K562 (cell line): ENCODE measurements around the gene COA7. TPM values are rescaled to one million over a fixed set of nuclear protein-coding genes. Genes with fewer than 3 reads are reported as not detected.

Source experiments
- ATAC-seq: fragments of 200-7000 bp; cut with Tn5 transposase; 3 replicates; pipeline ENCODE4 v1.9.1; 2020; ENCODE audit warnings: moderate library complexity
- BruUV-seq: library from RNA; stranded (reverse); fragments of 400-500 nt; replicated peaks from 2 replicates; lab custom pipeline; 2021; lab: Mats Ljungman, UMichigan
- CTCF ChIA-PET: fragments of 300-600 bp; formaldehyde crosslinking; extraction: SDS; loops from one replicate; lab custom pipeline; 2021; ENCODE audit warnings: low intra/inter-chr PET ratio; lab: Yijun Ruan, JAX
- POLR2A ChIA-PET: fragments of 300-600, 350-650 bp; sonication (Branson Sonifier 250); formaldehyde crosslinking; extraction: SDS; loops from one replicate; lab custom pipeline; 2021; ENCODE audit warnings: antibody characterized with exemption, inconsistent platforms; lab: Yijun Ruan, JAX
- DNase-seq, 4 experiments: peaks; one replicate each; pipeline versions ENCODE4 v3.0.0 to v3.0.0-alpha.2; 2011 to 2018; ENCODE audit warnings: low spot score in 3 of 4, mixed read lengths in 3 of 4; ENCODE audit errors: extremely low read depth in 1 of 4
- FAIRE-seq: peaks from 2 replicates; lab custom pipeline; 2011; peaks lifted over from hg19 to GRCh38; lab: Jason Lieb, UNC
- H2AFZ ChIP-seq: 2 replicates; pipeline ENCODE4 v1.6.0; 2011; ENCODE audit warnings: low read depth, low read length, control low read depth, inconsistent platforms
- H3K27ac ChIP-seq: fragments of 200-600 bp; 3 replicates; pipeline ENCODE4 v1.8.0; 2011; ENCODE audit warnings: low read depth, mild to moderate bottlenecking, control low read depth, inconsistent platforms, low read length, moderate library complexity, mixed read lengths; ENCODE audit errors: extremely low read depth
- H3K27me3 ChIP-seq, 2 experiments: fragments of 300-600 bp in 1 of 2; 2 replicates in 1 of 2; 3 replicates in 1 of 2; pipeline versions ENCODE4 v1.6.0 to v1.8.0; 2011; ENCODE audit warnings: inconsistent platforms in 2 of 2, low read length in 2 of 2, mild to moderate bottlenecking in 1 of 2, mixed read lengths in 1 of 2, moderate library complexity in 1 of 2; ENCODE audit not compliant: control insufficient read depth in 2 of 2, insufficient read depth in 2 of 2
- H3K36me3 ChIP-seq: fragments of 300-600 bp; 3 replicates; pipeline ENCODE4 v1.8.0; 2011; ENCODE audit warnings: mild to moderate bottlenecking, low read length, inconsistent platforms; ENCODE audit not compliant: control insufficient read depth, insufficient read depth
- H3K4me1 ChIP-seq, 2 experiments: fragments of 200-600 bp in 1 of 2; replicated peaks in 1 of 2; 2 replicates in 1 of 2; 3 replicates in 1 of 2; pipeline versions ENCODE4 v1.5.1 to v1.8.0; 2011; ENCODE audit warnings: inconsistent platforms in 2 of 2, low read length in 2 of 2, mild to moderate bottlenecking in 1 of 2, mixed read lengths in 1 of 2, moderate library complexity in 1 of 2; ENCODE audit not compliant: control insufficient read depth in 2 of 2, insufficient read depth in 2 of 2
- H3K4me2 ChIP-seq: 2 replicates; pipeline ENCODE4 v1.6.1; 2011; ENCODE audit warnings: low read length, control low read depth, inconsistent platforms, mixed read lengths; ENCODE audit not compliant: insufficient read depth
- H3K4me3 ChIP-seq: fragments of 200-600 bp; sonication (generic), shearing (Covaris generic); 2 replicates; pipeline ENCODE4 v1.5.1; 2016; ENCODE audit warnings: control low read depth, inconsistent platforms
- H3K79me2 ChIP-seq: fragments of 200-600 bp; 3 replicates; pipeline ENCODE4 v1.8.0; 2011; ENCODE audit warnings: low read length, inconsistent platforms; ENCODE audit not compliant: control insufficient read depth, insufficient read depth
- H3K9ac ChIP-seq, 2 experiments: 2 replicates each; pipeline versions ENCODE4 v1.6.0 to v1.6.1; 2011; ENCODE audit warnings: low read depth in 2 of 2, low read length in 2 of 2, control low read depth in 1 of 2, inconsistent platforms in 1 of 2, mild to moderate bottlenecking in 1 of 2, mixed read lengths in 1 of 2; ENCODE audit not compliant: insufficient read depth in 1 of 2
- H3K9me1 ChIP-seq: one replicate; pipeline ENCODE4 v1.6.0; 2011; ENCODE audit warnings: inconsistent platforms, mild to moderate bottlenecking, low read length, moderate library complexity; ENCODE audit not compliant: control insufficient read depth, insufficient read depth
- H3K9me3 ChIP-seq: replicated peaks from 2 replicates; pipeline ENCODE4 v1.5.1; 2011; ENCODE audit warnings: low read depth, low read length, inconsistent platforms; ENCODE audit not compliant: control insufficient read depth, insufficient read depth
- H4K20me1 ChIP-seq: replicated peaks from 2 replicates; pipeline ENCODE4 v1.6.1; 2011; ENCODE audit warnings: low read length, inconsistent platforms, mixed read lengths; ENCODE audit not compliant: control insufficient read depth, insufficient read depth
- HDAC2 ChIP-seq: fragments of 450-650 bp; IDR thresholded peaks from 2 replicates; pipeline ENCODE4 v1.6.1; 2016; ENCODE audit warnings: mild to moderate bottlenecking
- KLF16 ChIP-seq: IDR thresholded peaks from 2 replicates; pipeline ENCODE4 v1.6.1; 2016; ENCODE audit warnings: antibody characterized with exemption
- MBD2 ChIP-seq: sonication (generic); IDR thresholded peaks from 2 replicates; pipeline ENCODE4 v1.6.1; 2016; ENCODE audit warnings: low read depth, borderline replicate concordance
- OTX1 ChIP-seq: fragments of 450-650 bp; formaldehyde crosslinking; IDR thresholded peaks from 2 replicates; pipeline ENCODE4 v1.4.0; 2022; ENCODE audit warnings: mild to moderate bottlenecking
- PRDM10 ChIP-seq: fragments of 450-650 bp; IDR thresholded peaks from 2 replicates; pipeline ENCODE4 v1.6.1; 2018; ENCODE audit not compliant: partially characterized antibody
- SIRT6 ChIP-seq: IDR thresholded peaks from one replicate; pipeline ENCODE4 v1.6.1; 2012; ENCODE audit warnings: low read depth, mild to moderate bottlenecking, control low read depth, inconsistent platforms, low read length, moderate library complexity
- SOX6 ChIP-seq: fragments of 450-650 bp; IDR thresholded peaks from 2 replicates; pipeline ENCODE4 v1.6.1; 2014; ENCODE audit warnings: mild to moderate bottlenecking
- TRIM24 ChIP-seq, 2 experiments: fragments of 450-650 bp; IDR thresholded peaks; 2 replicates each; pipeline ENCODE4 v1.6.1; 2016
- ZNF407 ChIP-seq: fragments of 450-650 bp; IDR thresholded peaks from 2 replicates; pipeline ENCODE4 v1.6.1; 2016; ENCODE audit warnings: low read depth
- ZNF707 ChIP-seq: fragments of 250-450 bp; sonication (Bioruptor Pico); conservative IDR thresholded peaks from 2 replicates; pipeline ENCODE4 v1.8.0; 2022; ENCODE audit warnings: inconsistent platforms, mild to moderate bottlenecking, moderate library complexity
- WGBS: fragments of 100-300 bp; shearing (Covaris generic); methylation state at CpG from one replicate; pipeline ENCODE4 v1.1.6; 2016; ENCODE audit warnings: low coverage, mixed read lengths; ENCODE audit not compliant: insufficient coverage; ENCODE audit errors: missing lambda C conversion rate; 5-methylcytosine and 5-hydroxymethylcytosine counted together
- in situ Hi-C: fragments of 300-500 bp; cut with MboI; formaldehyde crosslinking; loops from 4 replicates; pipeline ENCODE4 v1.15.0; 2018; ENCODE audit warnings: inconsistent platforms, mixed read lengths
- intact Hi-C: fragments of 100-400 bp; cut with micrococcal nuclease; formaldehyde crosslinking; loops from 2 replicates; pipeline ENCODE4 v1.14.2; 2022
- polyA plus RNA-seq, 8 experiments: library from polyadenylated mRNA; depleted of rRNA in 4 of 8; stranded (reverse) in 5 of 8; unstranded in 3 of 8; fragments of >200 nt; fragmentation: Nextera tagmentation in 2 of 8; fragmentation: Illumina TruSeq in 1 of 8; extraction: Ambion mirVana in 2 of 8; extraction: Trizol in 1 of 8; gene quantifications; 2 replicates each; pipeline versions ENCODE4 v1.2.1 to v1.2.3, GENCODE V29; 2011 to 2014; ENCODE audit warnings: inconsistent platforms in 1 of 8, missing spikeins in 1 of 8
- total RNA-seq, 7 experiments: library from RNA; depleted of rRNA in 6 of 7; stranded (reverse); fragments of >200 nt in 6 of 7; fragmentation: Illumina TruSeq in 2 of 7; extraction: Trizol in 2 of 7; gene quantifications; 2 replicates each; pipeline versions ENCODE4 v1.2.1 to v1.2.3, GENCODE V29; 2011 to 2021; ENCODE audit warnings: low replicate concordance in 1 of 7

The COA7 gene
- total and polyA plus RNA-seq, 9 of the 15 experiments (the other 6 are each of a cell fraction or from before 2014, with no cell fraction given) = 19.4 to 82.8 (median 51.0) TPM

GRCh38 chr1:52669696-52670095, 28.5 kb downstream of the COA7 start:
- DNase-seq (no peak), FAIRE-seq (no peak), ATAC-seq (no peak)
- H3K9me1 ChIP-seq = no peaks in the 10 kb centered on the region
- no peak overlapping the region for H2AFZ ChIP-seq
- ChIA-PET POLR2A (interaction anchor here (0.7 to 1.4 kb wide), 4 partner anchors 16 to 270 kb away, joined by 3 to 4 read pairs (median 3); no protein-coding TSS in a partner anchor), CTCF (no interaction called here)
- H3K9me3 ChIP-seq = no peaks in the 10 kb centered on the region
- H3K4me3 ChIP-seq = no peak overlapping the region
- 90% methylated on average over 1 of the region's 1 CpG for WGBS
- no peaks in the 10 kb centered on the region for H4K20me1 ChIP-seq
- intact Hi-C loops = loop anchor here (5.0 kb wide), 1 partner anchor 267 kb away; the partner anchor contains the start of genes ORC1 and PRPF38A
- no peaks in the 10 kb centered on the region for H3K36me3 ChIP-seq
- no peaks in the 10 kb centered on the region for H3K79me2 ChIP-seq
- H3K4me2 ChIP-seq = no peak overlapping the region
- H3K27me3 ChIP-seq = no peaks in the 10 kb centered on the region
- no TSS peak for BruUV-seq
- in situ Hi-C loops = no loop called here
- H3K4me1 ChIP-seq = peaks cover 0 to 9% of the 10 kb centered on the region in 2 experiments; a peak in 3 of 5 replicates
- no peak overlapping the region for H3K27ac ChIP-seq
- H3K9ac ChIP-seq = no peak overlapping the region
- TF ChIP-seq MBD2 (no peak), ZNF707 (CRISPR knock-in tag) (no peak), KLF16 (no peak), ZNF407 (no peak), OTX1 (CRISPR knock-in tag) (no peak), PRDM10 (no peak), HDAC2 (no peak), SOX6 (no peak), SIRT6 (no peak), TRIM24 (IDR thresholded peaks at IDR 0.05) (no peak)
